ENCODE results near the gene PRSS8. TPM values are rescaled to one million over a fixed set of nuclear protein-coding genes. Genes with fewer than 3 reads are reported as not detected.
"Not testable (repeated sequence)": the region's sequence is repeated elsewhere in the genome, so short reads cannot be mapped to it uniquely, and the experiment has no call there.

The PRSS8 gene
- total RNA-seq, 2 experiments from 2014 or later = not detected

DNA sequence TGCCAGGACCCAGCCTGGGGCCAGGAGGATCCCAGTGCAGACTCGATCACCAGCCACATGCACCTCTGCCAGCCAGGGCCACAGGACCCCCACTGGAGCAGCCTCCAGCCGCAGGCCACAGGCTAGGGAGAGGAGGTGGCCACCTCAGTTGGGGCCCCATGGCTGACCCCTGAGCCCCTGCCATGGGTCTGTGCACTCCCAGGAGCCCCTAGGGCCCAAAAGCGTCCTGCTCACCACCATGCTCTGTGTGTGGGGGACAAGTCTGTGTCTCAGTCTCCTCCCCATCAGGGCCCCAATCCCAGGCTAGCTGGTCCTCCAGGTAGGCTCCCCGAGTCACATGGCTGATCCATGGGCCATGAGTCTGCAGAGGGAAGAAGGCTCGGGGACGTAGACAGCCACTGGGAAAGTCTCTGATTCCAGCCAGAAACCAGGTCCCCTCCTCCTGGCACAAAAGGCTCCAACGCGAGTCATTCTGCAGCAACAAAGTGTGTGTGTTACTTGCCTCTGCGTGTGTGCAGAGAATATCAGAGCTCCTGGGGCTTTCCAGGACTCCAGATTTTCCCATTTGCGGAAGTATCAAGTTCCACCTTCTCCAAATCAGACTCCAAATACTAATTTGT is 6.1 kb upstream of the PRSS8 start:
- H3K36me3 ChIP-seq (ENCODE audit: insufficient read depth, low read length) = no peaks in the 10 kb centered on the region
- no peaks in the 10 kb centered on the region for H3K27me3 ChIP-seq (ENCODE audit: control insufficient read depth in 1 of 2, insufficient read depth in 2 of 2, low read length in 2 of 2)
- POLR2A ChIA-PET = interaction anchor here (0.6 to 4.1 kb wide), 43 partner anchors 9 to 764 kb away, joined by 3 to 152 read pairs (median 5); partner anchors contain the start of genes ARMC5, FUS, HSD3B7 and KAT8
- no peaks in the 10 kb centered on the region for H3K27me3 Mint-ChIP-seq
- H3K27ac Mint-ChIP-seq = peak overlapping the region; percentile 84
- TF ChIP-seq, protein P1, sequence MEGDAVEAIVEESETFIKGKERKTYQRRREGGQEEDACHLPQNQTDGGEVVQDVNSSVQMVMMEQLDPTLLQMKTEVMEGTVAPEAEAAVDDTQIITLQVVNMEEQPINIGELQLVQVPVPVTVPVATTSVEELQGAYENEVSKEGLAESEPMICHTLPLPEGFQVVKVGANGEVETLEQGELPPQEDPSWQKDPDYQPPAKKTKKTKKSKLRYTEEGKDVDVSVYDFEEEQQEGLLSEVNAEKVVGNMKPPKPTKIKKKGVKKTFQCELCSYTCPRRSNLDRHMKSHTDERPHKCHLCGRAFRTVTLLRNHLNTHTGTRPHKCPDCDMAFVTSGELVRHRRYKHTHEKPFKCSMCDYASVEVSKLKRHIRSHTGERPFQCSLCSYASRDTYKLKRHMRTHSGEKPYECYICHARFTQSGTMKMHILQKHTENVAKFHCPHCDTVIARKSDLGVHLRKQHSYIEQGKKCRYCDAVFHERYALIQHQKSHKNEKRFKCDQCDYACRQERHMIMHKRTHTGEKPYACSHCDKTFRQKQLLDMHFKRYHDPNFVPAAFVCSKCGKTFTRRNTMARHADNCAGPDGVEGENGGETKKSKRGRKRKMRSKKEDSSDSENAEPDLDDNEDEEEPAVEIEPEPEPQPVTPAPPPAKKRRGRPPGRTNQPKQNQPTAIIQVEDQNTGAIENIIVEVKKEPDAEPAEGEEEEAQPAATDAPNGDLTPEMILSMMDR (IDR thresholded peaks at IDR 0.05) = no peak
- peak overlapping the region; percentile 29 to 76 for H3K27ac ChIP-seq (ENCODE audit: low read depth in 1 of 2, low read length in 2 of 2)
- peaks cover 23% of the 10 kb centered on the region for H3K4me1 ChIP-seq (ENCODE audit: insufficient read depth, low read length)
- CTCF ChIA-PET = interaction anchor here (0.6 to 2.1 kb wide), 40 partner anchors 12 to 732 kb away, joined by 3 to 32 read pairs (median 4); partner anchors contain the start of genes ARMC5, BCKDK, FUS and HSD3B7
- H3K4me3 Mint-ChIP-seq = peak overlapping the region; percentile 84
- DNase-seq (peak in 2 of 14 experiments; percentile 6 to 12), ATAC-seq (ENCODE audit: poor library complexity) (no peak)
- H3K9me3 Mint-ChIP-seq = no peaks in the 10 kb centered on the region
- no peaks in the 10 kb centered on the region for H3K36me3 Mint-ChIP-seq (ENCODE audit: low read depth)
- intact Hi-C loops (cut with DNase I, micrococcal nuclease) = loop anchor here (1.0 to 10.0 kb wide), 12 partner anchors 23 to 184 kb away; partner anchors contain the start of genes HSD3B7 (in 2 of the 2), BCKDK (in 1 of the 2), FUS (in 1 of the 2) and PYCARD (in 1 of the 2)
- peaks cover 13% of the 10 kb centered on the region for H3K4me1 Mint-ChIP-seq (ENCODE audit: low read depth)
- peak overlapping the region; percentile 41 for H3K4me3 ChIP-seq (ENCODE audit: low read length)
- H3K9me3 ChIP-seq (ENCODE audit: control insufficient read depth in 1 of 2, insufficient read depth in 1 of 2, low read length in 2 of 2) = no peaks in the 10 kb centered on the region

DNA sequence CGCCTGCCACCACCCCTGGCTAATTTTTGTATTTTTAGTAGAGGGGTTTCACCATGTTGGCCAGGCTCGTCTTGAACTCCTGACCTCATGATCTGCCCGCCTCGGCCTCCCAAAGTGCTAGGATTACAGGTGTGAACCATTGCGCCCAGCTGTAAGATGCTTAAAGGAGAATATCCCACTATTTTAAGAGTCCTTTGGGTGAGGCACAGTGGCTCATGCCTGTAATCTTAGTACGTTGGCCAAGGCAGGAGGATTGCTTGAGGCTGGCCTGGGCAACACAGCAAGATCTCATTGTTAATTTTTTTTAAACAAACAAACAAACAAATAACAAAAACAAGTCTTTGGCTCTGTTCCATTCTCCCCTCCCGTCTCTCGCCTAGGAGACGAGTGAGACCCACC is 5.5 kb upstream of the PRSS8 start:
- H3K36me3 ChIP-seq (ENCODE audit: insufficient read depth, low read length); H3K4me3 ChIP-seq (ENCODE audit: low read length); H3K27ac Mint-ChIP-seq; H3K9me3 Mint-ChIP-seq; H3K9me3 ChIP-seq (ENCODE audit: control insufficient read depth in 1 of 2, insufficient read depth in 1 of 2, low read length in 2 of 2); ATAC-seq (ENCODE audit: poor library complexity); H3K36me3 Mint-ChIP-seq (ENCODE audit: low read depth); H3K27me3 Mint-ChIP-seq; DNase-seq; H3K27ac ChIP-seq (ENCODE audit: low read depth in 1 of 2, low read length in 2 of 2); H3K27me3 ChIP-seq (ENCODE audit: control insufficient read depth in 1 of 2, insufficient read depth in 2 of 2, low read length in 2 of 2): not testable (repeated sequence)
- peaks cover 23% of the 10 kb centered on the region for H3K4me1 ChIP-seq (ENCODE audit: insufficient read depth, low read length)
- ChIA-PET POLR2A (interaction anchor here (1.2 to 4.1 kb wide), 5 partner anchors 8 to 197 kb away, joined by 5 to 152 read pairs (median 64); partner anchors contain the start of genes FUS, KAT8, ZNF646 and ZNF668), CTCF (interaction anchor here (1.9 to 2.1 kb wide), 2 partner anchors 20 to 24 kb away, joined by 26 to 32 read pairs; partner anchors contain the start of gene KAT8)
- peak overlapping the region; percentile 34 for H3K4me3 Mint-ChIP-seq
- intact Hi-C loops (cut with DNase I, micrococcal nuclease) = loop anchor here in 1 of 2 experiments (5.0 to 10.0 kb wide), 2 partner anchors 34 to 64 kb away; partner anchors contain the start of genes BCKDK and PYCARD
- H3K4me1 Mint-ChIP-seq (ENCODE audit: low read depth) = peaks cover 13% of the 10 kb centered on the region

DNA sequence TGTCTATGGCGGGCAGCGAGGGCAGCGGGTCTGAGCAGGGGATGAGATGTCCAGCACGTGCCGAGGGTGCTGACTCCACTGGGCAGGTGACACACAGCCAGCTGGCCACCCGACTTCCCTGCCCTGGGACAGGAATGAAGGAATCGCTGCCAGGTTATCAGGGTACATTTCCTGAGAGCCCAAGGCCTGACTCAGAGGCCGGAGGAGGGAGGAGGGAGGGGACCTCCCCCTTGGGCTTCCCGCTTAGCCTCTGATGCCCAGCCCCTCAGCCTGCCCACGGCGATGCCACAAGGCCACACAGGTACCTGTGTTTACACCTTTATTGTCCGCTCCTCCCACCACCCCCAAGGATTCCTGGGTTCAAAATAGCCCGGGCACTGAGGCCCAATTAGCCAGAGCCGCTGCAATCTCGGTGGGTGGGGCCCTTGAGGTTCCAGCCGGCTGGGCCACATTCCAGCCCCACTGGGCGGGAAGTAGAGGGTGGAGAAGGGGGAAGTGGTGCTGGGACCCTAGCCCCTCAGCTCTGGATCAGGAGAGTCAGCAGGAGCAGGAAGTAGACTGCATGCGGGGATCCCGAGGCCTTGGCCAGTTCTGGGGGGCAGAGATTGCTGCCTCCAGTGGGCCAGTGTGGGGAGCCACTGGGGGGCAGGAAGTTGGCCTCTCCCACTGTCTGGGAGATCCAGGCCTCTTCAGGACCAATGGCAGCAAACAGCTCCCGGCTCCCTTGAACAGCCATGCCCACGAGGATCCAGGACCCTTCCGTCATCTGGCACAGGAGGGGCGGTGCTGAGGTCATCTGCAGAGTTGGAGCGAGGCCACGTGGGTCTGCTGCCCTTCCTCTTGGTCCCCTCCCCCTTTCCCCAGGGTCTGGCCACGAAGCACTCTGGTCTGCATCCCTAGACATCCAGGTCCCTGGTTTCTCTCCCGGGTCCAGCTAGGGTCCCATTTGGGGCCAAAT is 3.4 kb upstream of the PRSS8 start:
- CTCF ChIA-PET = no interaction called here
- Histone ChIP-seq H3K9me3 (ENCODE audit: control insufficient read depth in 1 of 2, insufficient read depth in 1 of 2, low read length in 2 of 2) (no peaks in the 10 kb centered on the region), H3K4me3 (ENCODE audit: low read length) (no peak overlapping the region), H3K36me3 (ENCODE audit: insufficient read depth, low read length) (no peaks in the 10 kb centered on the region), H3K27ac (ENCODE audit: low read depth in 1 of 2, low read length in 2 of 2) (no peak overlapping the region), H3K4me1 (ENCODE audit: insufficient read depth, low read length) (peaks cover 21% of the 10 kb centered on the region), H3K27me3 (ENCODE audit: control insufficient read depth in 1 of 2, insufficient read depth in 2 of 2, low read length in 2 of 2) (no peaks in the 10 kb centered on the region)
- Mint-ChIP-seq H3K27ac (no peak overlapping the region), H3K4me1 (ENCODE audit: low read depth) (peaks cover 12% of the 10 kb centered on the region), H3K4me3 (no peak overlapping the region), H3K9me3 (no peaks in the 10 kb centered on the region), H3K27me3 (no peaks in the 10 kb centered on the region), H3K36me3 (ENCODE audit: low read depth) (peaks cover 1% of the 10 kb centered on the region)
- DNase-seq = no peak
- intact Hi-C loops (cut with DNase I, micrococcal nuclease) = no loop called here
- POLR2A ChIA-PET = interaction anchor here (0.7 kb wide), 1 partner anchor 41 kb away, joined by 3 read pairs; the partner anchor contains the start of gene FUS
- TF ChIP-seq, protein P1 (IDR thresholded peaks at IDR 0.05) = no peak
- ATAC-seq (ENCODE audit: poor library complexity) = no peak

DNA sequence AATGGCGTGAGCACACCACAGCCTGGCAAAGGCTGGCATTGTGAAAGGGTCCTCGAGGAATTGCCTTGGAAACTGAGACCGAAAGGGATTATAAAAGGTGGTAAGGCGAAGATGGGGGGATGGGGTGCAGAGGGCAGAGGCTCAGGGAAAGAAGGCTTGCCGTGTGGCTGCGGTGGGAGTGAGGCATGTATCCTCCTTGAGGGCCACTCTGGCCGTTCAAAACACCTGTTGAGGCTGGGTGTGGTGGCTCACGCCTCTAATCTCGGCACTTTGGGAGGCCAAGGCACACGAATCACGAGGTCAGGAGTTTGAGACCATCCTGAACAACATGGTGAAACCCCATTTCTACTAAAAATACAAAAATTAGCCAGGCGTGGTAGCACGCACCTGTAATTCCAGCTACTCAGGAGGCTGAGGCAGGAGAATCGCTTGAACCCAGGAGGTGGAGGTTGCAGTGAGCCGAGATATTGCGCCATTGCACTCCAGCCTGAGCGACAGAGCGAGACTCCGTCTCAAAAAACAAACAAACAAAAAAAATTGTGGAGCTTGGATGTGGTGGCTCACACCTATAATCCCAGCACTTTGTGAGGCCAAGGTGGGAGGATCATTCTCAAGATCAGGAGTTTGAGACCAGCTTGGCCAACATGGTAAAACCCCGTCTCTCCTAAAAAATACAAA is 1.4 kb upstream of the PRSS8 start:
- DNase-seq; intact Hi-C loops (cut with DNase I, micrococcal nuclease); H3K27me3 ChIP-seq (ENCODE audit: control insufficient read depth in 1 of 2, insufficient read depth in 2 of 2, low read length in 2 of 2); H3K4me1 Mint-ChIP-seq (ENCODE audit: low read depth); CTCF ChIA-PET; ATAC-seq (ENCODE audit: poor library complexity); H3K4me3 ChIP-seq (ENCODE audit: low read length); H3K27me3 Mint-ChIP-seq; H3K27ac ChIP-seq (ENCODE audit: low read depth in 1 of 2, low read length in 2 of 2); H3K9me3 Mint-ChIP-seq; H3K4me1 ChIP-seq (ENCODE audit: insufficient read depth, low read length); H3K9me3 ChIP-seq (ENCODE audit: control insufficient read depth in 1 of 2, insufficient read depth in 1 of 2, low read length in 2 of 2); H3K36me3 ChIP-seq (ENCODE audit: insufficient read depth, low read length); H3K4me3 Mint-ChIP-seq; H3K27ac Mint-ChIP-seq: not testable (repeated sequence)
- peaks cover 19% of the 10 kb centered on the region for H3K36me3 Mint-ChIP-seq (ENCODE audit: low read depth)
- POLR2A ChIA-PET = interaction anchor here (2.1 to 3.0 kb wide), 2 partner anchors 19 to 43 kb away, joined by 8 to 11 read pairs; partner anchors contain the start of genes FUS and KAT8
